HFF-Myc (cell line): ENCODE measurements around the gene ARF4.
"Not testable (repeated sequence)": the region's sequence is repeated elsewhere in the genome, so short reads cannot be mapped to it uniquely, and the experiment has no call there.

ENCODE experiments used
- DNase-seq: peaks from one replicate; pipeline ENCODE4 v3.0.0-alpha.2; 2011; ENCODE audit warnings: low read depth; ENCODE audit errors: extremely low read depth
- H3K4me3 ChIP-seq: replicated peaks from 2 replicates; pipeline ENCODE4 v1.5.1; 2011; ENCODE audit warnings: low read depth, mild to moderate bottlenecking, control low read depth, low read length
- CTCF ChIP-seq: IDR thresholded peaks from 2 replicates; pipeline ENCODE4 v1.5.1; 2012; ENCODE audit warnings: mild to moderate bottlenecking, low read depth, low read length, control low read depth; ENCODE audit errors: missing control alignments

Gene ARF4

GRCh38 chr3:57622362-57622761, 25.2 kb upstream of the ARF4 start:
- DNase-seq, result no peak
- H3K4me3 ChIP-seq, result no peak overlapping the region

GRCh38 chr3:57617739-57618138, 20.6 kb upstream of the ARF4 start:
- no peak for TF ChIP-seq CTCF
- no peak overlapping the region for H3K4me3 ChIP-seq
- DNase-seq, result no peak

More at GRCh38 chr3:57622362-57622761, 25.2 kb upstream of the ARF4 start:
- no peak for TF ChIP-seq CTCF

GRCh38 chr3:57616233-57616632, 19.1 kb upstream of the ARF4 start:
- no peak for DNase-seq
- no peak for TF ChIP-seq CTCF
- no peak overlapping the region for H3K4me3 ChIP-seq

GRCh38 chr3:57611870-57612269, 14.7 kb upstream of the ARF4 start:
- H3K4me3 ChIP-seq, DNase-seq: not testable (repeated sequence)

GRCh38 chr3:57605683-57606082, 8.5 kb upstream of the ARF4 start:
- H3K4me3 ChIP-seq, result no peak overlapping the region
- DNase-seq, result no peak
- no peak for TF ChIP-seq CTCF

GRCh38 chr3:57604971-57605370, 7.8 kb upstream of the ARF4 start:
- no peak for TF ChIP-seq CTCF
- no peak overlapping the region for H3K4me3 ChIP-seq
- DNase-seq, result no peak

GRCh38 chr3:57600195-57600594, 3.1 kb upstream of the ARF4 start:
- TF ChIP-seq CTCF, result no peak
- H3K4me3 ChIP-seq, result no peak overlapping the region
- DNase-seq, result no peak
